HG02884 (cell line): ENCODE results near the gene ARL17A.
"Not testable (repeated sequence)": the region's sequence is repeated elsewhere in the genome, so short reads cannot be mapped to it uniquely, and the experiment has no call there.

Experiments used
- ATAC-seq: cut with Tn5 transposase; IDR thresholded peaks from one replicate; pipeline ENCODE4 v1.9.1; 2021; ENCODE audit warnings: mild to moderate bottlenecking, moderate library complexity; ENCODE audit not compliant: unreplicated experiment

The ARL17A gene

GRCh38 chr17:46559155-46559554, 20.3 kb downstream of the ARL17A start:
- not testable (repeated sequence) for ATAC-seq

- not testable (repeated sequence) for ATAC-seq
Measured at GRCh38 chr17:46548607-46549006, 30.9 kb downstream of the ARL17A start.

- ATAC-seq: not testable (repeated sequence)
Measured at GRCh38 chr17:46534716-46535115, 44.8 kb downstream of the ARL17A start.

GRCh38 chr17:46512168-46512567, 67.3 kb downstream of the ARL17A start, which contains the start of gene LRRC37A2:
Gene LRRC37A2 (plus strand): TSS chr17:46512468. CDS start chr17:46512713, 245 bp downstream.
- not testable (repeated sequence) for ATAC-seq

- ATAC-seq: not testable (repeated sequence)
Measured at GRCh38 chr17:46505896-46506295, 73.6 kb downstream of the ARL17A start.

- not testable (repeated sequence) for ATAC-seq
Measured at GRCh38 chr17:46499437-46500139, 79.9 kb downstream of the ARL17A start.

- ATAC-seq: not testable (repeated sequence)
Measured at GRCh38 chr17:46492021-46492420, 87.5 kb downstream of the ARL17A start.

GRCh38 chr17:46481310-46481709, 98.2 kb downstream of the ARL17A start:
- not testable (repeated sequence) for ATAC-seq

GRCh38 chr17:46478823-46479222, 100.7 kb downstream of the ARL17A start:
- ATAC-seq: not testable (repeated sequence)

GRCh38 chr17:46475583-46475982, 103.9 kb downstream of the ARL17A start:
- ATAC-seq: not testable (repeated sequence)

- not testable (repeated sequence) for ATAC-seq
Measured at GRCh38 chr17:46474489-46474888, 105.0 kb downstream of the ARL17A start.

GRCh38 chr17:46467618-46468017, 111.9 kb downstream of the ARL17A start:
- ATAC-seq: not testable (repeated sequence)
